ENCODE measurements around the gene ZNRF2.

Gene ZNRF2

GRCh38 chr7:30403477-30403876 lies 119.1 kb downstream of the ZNRF2 start:
- in situ Hi-C loops (cut with HindIII; ENCODE audit: low sequenced_read_pairs) = no loop called here

DNA sequence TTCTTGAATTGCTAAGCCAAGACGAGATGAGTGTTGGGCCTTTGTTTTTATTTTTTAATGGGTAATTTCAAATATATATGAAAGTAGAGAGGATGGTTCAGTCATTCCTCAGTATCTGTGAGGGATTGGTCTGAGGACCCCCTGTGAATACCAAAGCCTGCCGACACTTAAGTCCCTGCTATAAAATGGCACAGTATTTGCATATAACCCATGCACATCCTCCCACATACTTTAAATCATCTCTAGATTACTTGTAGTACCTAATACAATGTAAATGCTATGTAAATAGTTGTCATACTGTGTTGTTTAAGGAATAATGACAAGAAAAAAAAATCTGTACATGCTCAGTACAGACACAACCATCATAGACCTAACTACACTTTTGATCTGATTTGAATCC lies 120.8 kb downstream of the ZNRF2 start:
- in situ Hi-C loops (cut with HindIII; ENCODE audit: low sequenced_read_pairs) = no loop called here

DNA sequence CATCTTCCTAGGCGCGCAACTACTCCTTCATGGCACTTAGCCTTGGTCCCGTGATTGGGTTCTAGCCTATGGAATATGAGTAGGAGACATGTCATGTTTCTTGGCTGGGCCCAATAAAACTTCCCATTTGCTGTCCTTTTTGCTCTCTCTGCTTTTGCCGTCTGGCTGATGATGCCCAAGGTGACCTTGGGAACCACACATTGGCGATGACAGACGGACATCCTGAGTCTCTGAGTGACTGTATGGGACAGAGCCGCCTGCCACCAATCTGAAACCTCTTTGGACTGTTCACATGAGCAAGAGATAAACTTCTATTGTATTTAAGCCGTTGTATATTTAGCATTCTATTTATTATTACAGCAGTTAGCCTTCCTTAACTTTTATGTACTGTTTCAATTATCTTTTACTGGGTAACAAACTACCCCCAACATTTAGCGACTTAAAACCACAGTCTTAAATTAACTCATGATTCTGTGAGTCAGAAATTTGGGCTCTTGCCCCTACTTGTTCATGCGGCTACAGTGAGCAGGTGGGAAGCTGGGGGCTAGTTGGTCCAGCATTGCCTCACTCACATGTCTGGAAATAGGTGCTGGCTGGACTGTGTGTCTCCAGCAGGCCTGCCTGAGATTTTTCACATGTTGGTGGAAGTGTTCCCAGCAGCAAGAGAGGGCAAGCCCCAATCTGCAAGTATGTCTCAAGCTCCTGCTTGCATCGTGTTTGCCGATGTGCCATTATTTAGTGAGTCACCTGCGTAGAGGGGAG lies 122.4 kb downstream of the ZNRF2 start:
- in situ Hi-C loops (cut with HindIII; ENCODE audit: low sequenced_read_pairs) = no loop called here

DNA sequence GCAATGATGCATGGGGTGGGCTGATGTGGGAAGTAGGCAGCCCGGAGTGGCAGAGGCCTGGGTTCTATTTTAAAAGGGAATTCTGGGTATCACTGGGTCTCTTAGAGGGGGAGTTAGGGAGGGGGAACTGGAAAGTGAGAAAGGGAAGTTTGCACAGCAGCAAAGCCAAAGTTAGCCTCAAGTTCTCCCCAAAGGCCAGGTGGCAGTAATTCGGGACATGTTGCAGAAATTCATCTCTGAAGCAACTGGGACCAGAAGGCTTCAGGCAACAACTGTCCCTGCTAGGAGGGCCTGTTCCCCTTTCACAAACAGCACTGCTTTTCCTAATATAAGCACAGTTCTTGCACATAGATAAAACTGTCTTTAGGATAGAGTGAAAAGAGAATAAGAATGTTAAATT lies 126.8 kb downstream of the ZNRF2 start:
- in situ Hi-C loops (cut with HindIII; ENCODE audit: low sequenced_read_pairs) = no loop called here

DNA sequence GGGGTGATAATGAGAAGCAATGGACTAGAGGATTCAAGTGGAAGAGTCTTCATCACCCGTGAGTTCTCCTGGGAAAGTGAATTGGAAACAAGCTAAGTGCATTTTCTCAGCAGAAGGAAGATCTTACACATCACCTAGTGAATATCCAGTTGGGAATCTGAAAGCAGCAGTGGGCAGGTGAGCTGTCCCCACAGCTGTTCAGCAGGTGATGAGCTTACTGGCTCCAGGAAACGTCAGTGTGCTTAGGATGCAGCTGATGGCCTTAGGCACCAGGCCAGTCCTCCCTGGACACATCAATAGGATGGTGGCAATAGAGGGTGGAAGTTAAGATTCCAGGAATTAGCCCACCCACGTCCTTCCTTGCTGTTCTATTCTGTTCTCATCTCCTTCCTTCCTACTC lies 127.5 kb downstream of the ZNRF2 start:
- in situ Hi-C loops (cut with HindIII; ENCODE audit: low sequenced_read_pairs) = no loop called here

DNA sequence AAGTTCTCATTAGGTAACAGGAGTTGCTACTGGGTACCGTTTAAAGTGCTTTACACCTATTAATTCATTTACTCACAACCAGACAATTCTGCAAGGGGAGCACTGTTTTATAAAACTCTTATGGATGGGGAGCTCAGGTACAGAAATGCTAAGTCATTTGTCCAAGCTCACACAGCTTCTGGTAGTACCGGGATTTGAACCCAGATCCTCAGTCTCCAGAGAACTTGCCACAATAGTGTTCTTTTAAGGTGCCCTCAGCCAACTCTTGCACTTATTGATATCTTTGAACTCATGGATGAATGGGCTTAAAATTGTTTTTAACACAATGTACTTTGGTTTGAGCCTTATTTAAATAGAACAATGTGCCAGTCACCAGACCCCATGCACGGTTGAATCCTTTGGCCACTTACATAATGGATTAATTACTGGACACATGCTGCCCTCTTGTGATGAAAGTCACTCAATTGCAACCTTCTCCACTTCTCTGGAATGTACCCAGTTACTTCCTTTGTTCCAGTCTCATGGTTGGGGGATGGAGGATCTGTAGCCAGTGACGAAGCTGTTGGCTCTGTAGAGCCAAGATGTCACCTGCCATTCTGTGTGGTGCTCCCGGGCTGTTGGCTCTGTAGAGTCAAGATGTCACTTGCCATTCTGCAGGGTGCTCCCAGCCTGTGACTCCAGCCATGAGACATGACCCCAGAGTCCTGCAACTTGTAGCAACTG lies 128.5 kb downstream of the ZNRF2 start:
- in situ Hi-C loops (cut with HindIII; ENCODE audit: low sequenced_read_pairs) = no loop called here

GRCh38 chr7:30413864-30414263 lies 129.5 kb downstream of the ZNRF2 start:
- in situ Hi-C loops (cut with HindIII; ENCODE audit: low sequenced_read_pairs) = no loop called here
